Muscle layer of colon (tissue), 2 donors: Measurements from ENCODE around the gene SNX22.

Source experiments
- H3K27ac ChIP-seq: one replicate; pipeline ENCODE4 v1.7.0; 2013; ENCODE audit warnings: low read depth, mild to moderate bottlenecking, low read length, moderate library complexity
- H3K27me3 ChIP-seq, 2 donors: one replicate each; pipeline ENCODE4 v1.7.0; 2013; ENCODE audit warnings: low read length in 2 of 2, mild to moderate bottlenecking in 2 of 2; ENCODE audit not compliant: insufficient read depth in 2 of 2, control insufficient read depth in 1 of 2
- H3K36me3 ChIP-seq: one replicate; pipeline ENCODE4 v1.7.0; 2013; ENCODE audit warnings: mild to moderate bottlenecking, low read length; ENCODE audit not compliant: insufficient read depth
- H3K4me1 ChIP-seq: one replicate; pipeline ENCODE4 v1.7.0; 2013; ENCODE audit warnings: mild to moderate bottlenecking, low read length; ENCODE audit not compliant: insufficient read depth
- H3K4me3 ChIP-seq, 2 donors: one replicate each; pipeline ENCODE4 v1.7.0; 2013; ENCODE audit warnings: low read length in 2 of 2, low read depth in 1 of 2, mild to moderate bottlenecking in 1 of 2, moderate library complexity in 1 of 2
- H3K9ac ChIP-seq: one replicate; pipeline ENCODE4 v1.7.0; 2013; ENCODE audit warnings: low read length
- H3K9me3 ChIP-seq: one replicate; pipeline ENCODE4 v1.7.0; 2013; ENCODE audit warnings: mild to moderate bottlenecking, low read length
- donor health status: abdominal sarcoma.
- donor health status: Adenocarcinoma of cecum.

The SNX22 gene

GRCh38 chr15:64137226-64137833, 14.2 kb upstream of the SNX22 start:
- peaks cover 11% of the 10 kb centered on the region for H3K4me1 ChIP-seq
- no peak overlapping the region for H3K9ac ChIP-seq
- peaks cover 56% of the 10 kb centered on the region for H3K36me3 ChIP-seq
- H3K9me3 ChIP-seq, result no peaks in the 10 kb centered on the region
- H3K4me3 ChIP-seq, result no peak overlapping the region
- no peak overlapping the region for H3K27ac ChIP-seq
- no peaks in the 10 kb centered on the region for H3K27me3 ChIP-seq

- Histone ChIP-seq H3K9ac (no peak overlapping the region), H3K4me1 (peaks cover 11% of the 10 kb centered on the region), H3K36me3 (peaks cover 50% of the 10 kb centered on the region), H3K27me3 (no peaks in the 10 kb centered on the region), H3K27ac (no peak overlapping the region), H3K4me3 (no peak overlapping the region), H3K9me3 (no peaks in the 10 kb centered on the region)
Measured at GRCh38 chr15:64138331-64138941, 13.1 kb upstream of the SNX22 start.

- no peaks in the 10 kb centered on the region for H3K27me3 ChIP-seq
- no peak overlapping the region for H3K27ac ChIP-seq
- H3K9ac ChIP-seq, result no peak overlapping the region
- H3K4me1 ChIP-seq, result no peaks in the 10 kb centered on the region
- H3K4me3 ChIP-seq, result no peak overlapping the region
- H3K9me3 ChIP-seq, result no peaks in the 10 kb centered on the region
- H3K36me3 ChIP-seq, result peaks cover 39% of the 10 kb centered on the region
Measured at GRCh38 chr15:64141798-64142512, 9.6 kb upstream of the SNX22 start.

- H3K27ac ChIP-seq, result no peak overlapping the region
- no peaks in the 10 kb centered on the region for H3K9me3 ChIP-seq
- H3K9ac ChIP-seq, result no peak overlapping the region
- no peaks in the 10 kb centered on the region for H3K27me3 ChIP-seq
- peaks cover 26% of the 10 kb centered on the region for H3K36me3 ChIP-seq
- no peaks in the 10 kb centered on the region for H3K4me1 ChIP-seq
- no peak overlapping the region for H3K4me3 ChIP-seq
Measured at GRCh38 chr15:64143276-64143675, 8.3 kb upstream of the SNX22 start.

GRCh38 chr15:64144192-64144564, 7.4 kb upstream of the SNX22 start:
- Histone ChIP-seq H3K4me1 (no peaks in the 10 kb centered on the region), H3K9me3 (no peaks in the 10 kb centered on the region), H3K4me3 (no peak overlapping the region), H3K27ac (no peak overlapping the region), H3K9ac (no peak overlapping the region), H3K36me3 (peaks cover 24% of the 10 kb centered on the region), H3K27me3 (no peaks in the 10 kb centered on the region)

- Histone ChIP-seq H3K27ac (no peak overlapping the region), H3K9ac (no peak overlapping the region)
Measured at GRCh38 chr15:64144565-64145281, 6.8 kb upstream of the SNX22 start.

GRCh38 chr15:64146041-64146440, 5.5 kb upstream of the SNX22 start:
- Histone ChIP-seq H3K27ac (no peak overlapping the region), H3K9ac (no peak overlapping the region), H3K36me3 (peaks cover 23% of the 10 kb centered on the region), H3K4me3 (no peak overlapping the region), H3K4me1 (peaks cover under 1% of the 10 kb centered on the region), H3K9me3 (no peaks in the 10 kb centered on the region), H3K27me3 (peaks cover under 1 to 2% of the 10 kb centered on the region in 2 donors)

More at GRCh38 chr15:64144565-64145281, 6.8 kb upstream of the SNX22 start:
- Histone ChIP-seq H3K9me3 (no peaks in the 10 kb centered on the region), H3K36me3 (peaks cover 24% of the 10 kb centered on the region), H3K4me3 (no peak overlapping the region), H3K27me3 (no peaks in the 10 kb centered on the region), H3K4me1 (no peaks in the 10 kb centered on the region)

- Histone ChIP-seq H3K27ac (no peak overlapping the region), H3K4me3 (no peak overlapping the region), H3K4me1 (peaks cover 4% of the 10 kb centered on the region), H3K27me3 (peaks cover 5% of the 10 kb centered on the region in 2 donors), H3K9me3 (no peaks in the 10 kb centered on the region), H3K36me3 (peaks cover 19% of the 10 kb centered on the region), H3K9ac (no peak overlapping the region)
Measured at GRCh38 chr15:64146520-64146884, 5.0 kb upstream of the SNX22 start.

- Histone ChIP-seq H3K9me3 (no peaks in the 10 kb centered on the region), H3K4me3 (no peak overlapping the region), H3K27ac (no peak overlapping the region), H3K27me3 (peaks cover 5 to 11% of the 10 kb centered on the region in 2 donors), H3K36me3 (peaks cover 13% of the 10 kb centered on the region), H3K9ac (no peak overlapping the region), H3K4me1 (peaks cover 4% of the 10 kb centered on the region)
Measured at GRCh38 chr15:64146885-64147681, 4.4 kb upstream of the SNX22 start.

GRCh38 chr15:64148168-64148567, 3.4 kb upstream of the SNX22 start:
- H3K4me1 ChIP-seq, result peaks cover 7% of the 10 kb centered on the region
- H3K27ac ChIP-seq, result no peak overlapping the region
- peaks cover 14 to 22% of the 10 kb centered on the region in 2 donors for H3K27me3 ChIP-seq

GRCh38 chr15:64148581-64148980, 3.0 kb upstream of the SNX22 start:
- Histone ChIP-seq H3K9ac (no peak overlapping the region), H3K27me3 (peaks cover 14 to 24% of the 10 kb centered on the region in 2 donors), H3K4me1 (peaks cover 11% of the 10 kb centered on the region), H3K9me3 (no peaks in the 10 kb centered on the region), H3K4me3 (no peak overlapping the region), H3K27ac (no peak overlapping the region), H3K36me3 (peaks cover 8% of the 10 kb centered on the region)

More at GRCh38 chr15:64148168-64148567, 3.4 kb upstream of the SNX22 start:
- no peak overlapping the region for H3K9ac ChIP-seq
- H3K36me3 ChIP-seq, result peaks cover 12% of the 10 kb centered on the region
- no peak overlapping the region for H3K4me3 ChIP-seq
- no peaks in the 10 kb centered on the region for H3K9me3 ChIP-seq
